ENCODE data around the gene DDC.

The DDC gene

GRCh38 chr7:50594734-50595485 is 29.7 kb upstream of the DDC start:
- Histone ChIP-seq H3K4me2 (ENCODE audit: low read length) (peak overlapping the region; percentile 1; the same call in 1 of the 2 replicates), H3K4me3 (ENCODE audit: low read length) (no peak overlapping the region), H3K9me3 (ENCODE audit: insufficient read depth, low read length) (no peaks in the 10 kb centered on the region), H3K27ac (ENCODE audit: low read length) (no peak overlapping the region), H3K79me2 (ENCODE audit: low read length) (no peaks in the 10 kb centered on the region), H2AFZ (ENCODE audit: low read depth, low read length) (no peak overlapping the region), H3K9ac (ENCODE audit: low read length) (no peak overlapping the region), H3K4me1 (ENCODE audit: low read length) (peaks cover 24% of the 10 kb centered on the region), H4K20me1 (ENCODE audit: insufficient read depth, low read length) (no peaks in the 10 kb centered on the region), H3K36me3 (replicated peaks; ENCODE audit: low read depth, low read length) (no peaks in the 10 kb centered on the region), H3K27me3 (ENCODE audit: low read depth, low read length) (peaks cover 77% of the 10 kb centered on the region)
- TF ChIP-seq CTCF (IDR thresholded peaks at IDR 0.05; ENCODE audit: low read depth, low read length) (no peak), EZH2phosphoT487 (IDR thresholded peaks at IDR 0.05; ENCODE audit: low read depth) (no peak)

- Histone ChIP-seq H4K20me1 (ENCODE audit: insufficient read depth, low read length) (no peaks in the 10 kb centered on the region), H3K4me3 (ENCODE audit: low read length) (no peak overlapping the region), H3K79me2 (ENCODE audit: low read length) (no peaks in the 10 kb centered on the region), H3K27ac (ENCODE audit: low read length) (no peak overlapping the region), H2AFZ (ENCODE audit: low read depth, low read length) (no peak overlapping the region), H3K4me2 (ENCODE audit: low read length) (no peak overlapping the region), H3K27me3 (ENCODE audit: low read depth, low read length) (peaks cover 71% of the 10 kb centered on the region), H3K4me1 (ENCODE audit: low read length) (peaks cover 24% of the 10 kb centered on the region), H3K9ac (ENCODE audit: low read length) (no peak overlapping the region), H3K36me3 (replicated peaks; ENCODE audit: low read depth, low read length) (no peaks in the 10 kb centered on the region), H3K9me3 (ENCODE audit: insufficient read depth, low read length) (no peaks in the 10 kb centered on the region)
- no peak for TF ChIP-seq EZH2phosphoT487 (IDR thresholded peaks at IDR 0.05; ENCODE audit: low read depth)
- TF ChIP-seq CTCF (IDR thresholded peaks at IDR 0.05; ENCODE audit: low read depth, low read length): no peak
Measured at GRCh38 chr7:50594136-50594535, 28.9 kb upstream of the DDC start.

- Histone ChIP-seq H3K36me3 (replicated peaks; ENCODE audit: low read depth, low read length) (no peaks in the 10 kb centered on the region), H3K4me3 (ENCODE audit: low read length) (no peak overlapping the region), H3K79me2 (ENCODE audit: low read length) (no peaks in the 10 kb centered on the region), H3K27me3 (ENCODE audit: low read depth, low read length) (peaks cover 69% of the 10 kb centered on the region), H3K4me2 (ENCODE audit: low read length) (no peak overlapping the region), H2AFZ (ENCODE audit: low read depth, low read length) (no peak overlapping the region), H3K4me1 (ENCODE audit: low read length) (peaks cover 24% of the 10 kb centered on the region), H3K27ac (ENCODE audit: low read length) (no peak overlapping the region), H4K20me1 (ENCODE audit: insufficient read depth, low read length) (no peaks in the 10 kb centered on the region), H3K9ac (ENCODE audit: low read length) (no peak overlapping the region), H3K9me3 (ENCODE audit: insufficient read depth, low read length) (no peaks in the 10 kb centered on the region)
- TF ChIP-seq EZH2phosphoT487 (IDR thresholded peaks at IDR 0.05; ENCODE audit: low read depth) (no peak), CTCF (IDR thresholded peaks at IDR 0.05; ENCODE audit: low read depth, low read length) (no peak)
Measured at GRCh38 chr7:50592940-50593339, 27.7 kb upstream of the DDC start.

- Histone ChIP-seq H2AFZ (ENCODE audit: low read depth, low read length) (no peak overlapping the region), H3K79me2 (ENCODE audit: low read length) (no peaks in the 10 kb centered on the region), H3K27me3 (ENCODE audit: low read depth, low read length) (peaks cover 62% of the 10 kb centered on the region), H3K36me3 (replicated peaks; ENCODE audit: low read depth, low read length) (no peaks in the 10 kb centered on the region), H3K4me3 (ENCODE audit: low read length) (peak overlapping the region; percentile 50), H3K9me3 (ENCODE audit: insufficient read depth, low read length) (no peaks in the 10 kb centered on the region), H3K4me1 (ENCODE audit: low read length) (peaks cover 24% of the 10 kb centered on the region), H3K4me2 (ENCODE audit: low read length) (peak overlapping the region; percentile 65), H4K20me1 (ENCODE audit: insufficient read depth, low read length) (no peaks in the 10 kb centered on the region), H3K9ac (ENCODE audit: low read length) (no peak overlapping the region), H3K27ac (ENCODE audit: low read length) (no peak overlapping the region)
- TF ChIP-seq EZH2phosphoT487 (IDR thresholded peaks at IDR 0.05; ENCODE audit: low read depth): no peak
- TF ChIP-seq CTCF (IDR thresholded peaks at IDR 0.05; ENCODE audit: low read depth, low read length): no peak
Measured at GRCh38 chr7:50591480-50592438, 26.6 kb upstream of the DDC start.
